IPS-11a (cell line): ENCODE measurements around the gene CCER1.
"Not testable (repeated sequence)": the region's sequence is repeated elsewhere in the genome, so short reads cannot be mapped to it uniquely, and the experiment has no call there.

ENCODE experiments used
- H3K4me3 ChIP-seq: one replicate; pipeline ENCODE4 v1.5.1; 2013; ENCODE audit warnings: low read depth, low read length, control low read depth

The CCER1 gene, protein sequence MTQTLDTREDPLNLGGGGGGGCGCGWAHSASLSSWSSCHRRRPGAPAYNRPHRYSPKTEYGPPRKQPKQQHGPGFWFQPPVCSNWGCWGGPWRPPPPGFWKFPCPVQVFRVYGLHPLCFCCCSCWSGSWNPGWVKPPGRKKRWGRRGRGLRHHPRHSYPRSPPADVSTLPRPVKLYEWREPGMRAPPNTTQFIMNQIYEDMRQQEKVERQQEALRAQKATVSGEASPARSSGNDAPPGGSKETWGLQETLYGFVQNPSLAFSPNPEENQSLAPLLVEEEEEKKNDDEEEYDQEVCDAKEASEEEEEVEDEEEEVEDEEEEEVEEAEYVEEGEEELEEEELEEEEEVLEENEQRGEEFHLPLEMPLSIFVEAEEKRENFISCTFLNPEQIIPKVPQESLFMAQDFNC

DNA sequence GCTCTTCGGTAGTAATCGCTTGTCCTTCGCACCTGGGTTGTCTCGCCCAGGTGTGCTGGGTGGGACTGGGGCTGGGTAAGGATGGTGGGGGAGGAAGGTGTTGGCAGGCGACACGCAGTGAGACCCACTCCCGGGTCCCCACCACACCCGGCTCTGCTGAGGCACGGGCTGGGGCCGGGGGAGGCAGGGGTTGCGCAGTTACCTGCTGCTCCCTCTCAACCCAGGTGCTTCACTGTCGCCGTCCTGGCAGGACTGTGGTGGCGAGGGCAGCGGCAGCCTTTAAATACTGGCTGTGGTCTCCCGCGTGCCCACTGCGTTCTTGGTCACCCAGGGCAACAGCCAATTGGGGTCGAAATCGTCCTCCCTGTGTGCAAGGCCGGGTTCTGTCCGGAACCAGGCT lies at the start of gene CCER1:
Gene CCER1 (minus strand): TSS at position 256 of the 400 bp plus-strand sequence. CDS start 434 bp downstream, outside the sequence.
- no peak within 1 kb of the TSS for H3K4me3 ChIP-seq

DNA sequence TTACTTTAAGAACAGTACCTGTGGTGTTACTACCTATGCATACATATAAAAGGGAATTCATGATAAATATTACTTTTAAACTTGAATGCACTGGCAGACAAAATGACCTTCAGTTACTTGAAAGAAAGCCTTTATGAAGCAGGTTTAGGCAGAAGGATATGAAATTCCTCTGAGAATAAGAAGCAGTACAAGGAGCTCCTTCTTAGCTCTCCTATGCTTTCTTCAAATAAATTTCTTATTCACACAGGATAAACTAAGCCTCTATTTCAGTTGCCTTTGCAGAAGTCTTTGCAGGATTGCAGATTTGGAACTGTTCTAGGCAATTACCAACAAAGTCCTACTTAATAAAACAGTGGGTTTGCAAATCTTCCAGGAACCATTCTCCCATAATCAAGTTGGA lies 48.8 kb upstream of the CCER1 start:
- H3K4me3 ChIP-seq = no peak overlapping the region

DNA sequence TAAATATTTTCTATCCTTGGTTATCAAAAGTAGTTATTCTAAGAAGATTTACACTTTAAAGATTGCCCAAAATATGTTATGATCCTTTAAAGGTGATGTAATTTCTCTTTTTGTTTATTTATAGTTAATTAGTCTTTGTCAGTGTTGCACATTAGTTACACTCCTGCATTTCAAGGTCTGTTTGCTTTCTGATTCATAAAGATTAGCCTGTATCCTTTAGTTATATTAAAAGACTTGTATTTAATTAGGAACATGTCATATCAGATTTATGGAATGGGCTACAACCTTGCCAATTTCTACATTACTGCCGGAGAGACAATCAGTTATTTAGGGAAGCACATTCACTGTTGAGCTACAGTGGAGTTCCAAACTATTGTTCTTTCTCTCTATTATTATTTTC lies 46.3 kb upstream of the CCER1 start:
- no peak overlapping the region for H3K4me3 ChIP-seq

DNA sequence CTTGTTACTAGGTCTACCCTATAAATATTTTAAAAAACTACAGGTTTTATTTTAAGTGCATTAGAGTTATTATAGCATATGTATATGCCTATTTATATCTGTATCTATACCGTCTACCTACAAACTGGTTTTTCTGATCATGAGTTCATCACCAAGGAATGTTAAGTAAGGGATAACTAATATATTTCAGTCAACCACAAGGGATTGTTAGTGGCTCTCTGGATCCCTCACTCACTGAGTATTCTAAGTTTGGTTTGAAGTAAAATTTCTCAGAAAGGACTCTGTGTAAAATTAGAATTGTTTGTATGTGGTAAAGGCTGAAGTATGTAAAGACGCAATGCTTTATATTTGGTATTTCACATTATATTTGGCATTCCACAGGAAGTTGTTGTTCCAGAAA lies 45.0 kb upstream of the CCER1 start:
- H3K4me3 ChIP-seq = no peak overlapping the region

DNA sequence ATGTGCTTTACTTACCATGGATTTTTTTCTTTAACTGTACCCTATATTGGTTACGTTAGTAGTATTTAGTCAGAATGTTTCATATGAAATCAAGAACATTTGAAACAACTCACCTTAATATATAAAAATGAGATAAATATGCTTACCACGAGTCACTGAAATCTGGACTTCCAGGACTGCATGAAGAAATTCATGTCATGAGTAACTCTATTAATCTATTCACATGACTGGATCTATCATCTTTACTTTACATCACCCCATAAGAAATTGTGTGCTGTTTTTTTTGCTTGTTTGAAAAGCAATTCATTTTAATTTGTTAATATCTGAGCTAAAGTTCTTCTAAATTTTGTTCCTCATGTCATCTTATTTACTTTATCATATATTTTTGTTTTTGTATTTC lies 44.6 kb upstream of the CCER1 start:
- H3K4me3 ChIP-seq = no peak overlapping the region

DNA sequence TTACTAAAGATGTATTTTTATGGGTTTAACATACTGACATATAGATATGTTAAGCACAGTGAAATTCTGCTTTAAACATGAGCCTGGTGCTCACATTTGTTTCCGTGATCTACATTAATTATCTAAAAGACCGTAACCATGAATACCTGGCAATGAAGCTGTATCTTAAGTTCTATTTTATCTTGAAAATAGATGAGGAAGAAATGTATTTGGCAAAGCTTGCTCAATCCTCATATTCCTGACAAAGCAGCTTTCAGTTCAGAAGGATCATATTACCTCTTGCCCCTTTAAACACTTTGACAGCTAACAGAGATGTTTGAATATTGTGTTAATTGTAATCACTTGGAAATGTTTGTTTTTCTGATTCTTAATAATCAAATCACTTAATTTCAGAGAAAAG lies 40.0 kb upstream of the CCER1 start:
- no peak overlapping the region for H3K4me3 ChIP-seq

DNA sequence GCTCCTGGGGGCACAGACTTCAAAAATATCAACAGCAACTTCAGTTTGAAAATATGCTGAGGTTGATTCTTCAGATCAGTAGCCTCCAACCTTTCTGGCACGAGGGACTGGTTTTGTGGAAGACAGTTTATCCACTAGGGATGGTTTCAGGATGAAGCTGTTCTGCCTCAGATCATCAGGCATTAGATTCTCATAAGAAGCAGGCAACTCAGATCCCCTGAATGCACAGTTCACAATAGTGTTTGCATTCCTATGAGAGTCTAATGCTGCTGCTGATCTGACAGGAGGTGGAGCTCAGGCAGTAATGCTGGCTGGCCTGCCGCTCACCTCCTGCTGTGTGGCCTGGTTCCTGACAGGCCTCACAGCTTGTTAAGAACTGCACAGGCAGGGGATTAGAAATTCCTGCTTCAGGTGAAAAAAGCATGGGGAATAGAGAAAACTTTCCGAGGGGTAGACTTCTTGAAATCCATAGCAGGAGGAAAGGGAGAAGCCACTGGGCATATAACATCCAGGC lies 37.0 kb upstream of the CCER1 start:
- H3K4me3 ChIP-seq = no peak overlapping the region

DNA sequence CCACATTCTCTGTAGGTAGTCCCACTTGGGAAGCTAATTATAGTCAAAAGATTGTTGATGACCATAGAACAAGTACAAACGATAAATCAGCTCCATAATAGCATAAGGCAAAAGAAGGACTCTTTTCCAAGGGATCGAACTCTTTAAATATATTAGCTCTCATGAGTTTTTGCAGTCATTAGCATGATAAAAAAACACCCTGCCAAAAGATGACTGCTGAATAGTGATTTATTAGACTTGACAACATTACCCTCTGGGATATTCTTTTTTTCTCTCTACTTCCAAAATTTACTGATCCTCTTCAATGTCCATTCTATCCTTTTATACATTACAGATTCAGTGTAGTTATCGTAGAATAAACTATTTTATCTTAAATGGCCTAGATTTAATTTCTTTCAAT lies 35.6 kb upstream of the CCER1 start:
- no peak overlapping the region for H3K4me3 ChIP-seq

DNA sequence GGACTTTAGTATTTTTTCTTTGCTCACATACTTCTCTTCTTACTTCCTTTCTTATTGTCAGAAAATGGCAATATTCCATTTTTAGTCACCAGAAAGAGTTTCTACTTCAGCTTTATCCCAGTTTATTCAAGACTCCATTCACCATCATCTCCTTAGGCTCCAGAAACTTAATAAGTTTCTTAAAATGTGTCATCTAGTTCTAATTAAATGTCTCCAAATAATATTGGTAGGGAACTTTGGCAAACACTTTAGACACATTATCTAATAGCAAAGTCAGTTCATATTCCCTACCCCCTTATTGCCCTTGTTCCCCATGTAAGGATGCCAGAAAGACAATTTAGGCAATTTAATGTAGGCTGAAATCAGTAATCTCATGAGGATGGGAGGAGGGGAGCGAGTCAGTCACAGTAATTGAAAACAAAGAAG lies 34.7 kb upstream of the CCER1 start:
- H3K4me3 ChIP-seq = no peak overlapping the region

DNA sequence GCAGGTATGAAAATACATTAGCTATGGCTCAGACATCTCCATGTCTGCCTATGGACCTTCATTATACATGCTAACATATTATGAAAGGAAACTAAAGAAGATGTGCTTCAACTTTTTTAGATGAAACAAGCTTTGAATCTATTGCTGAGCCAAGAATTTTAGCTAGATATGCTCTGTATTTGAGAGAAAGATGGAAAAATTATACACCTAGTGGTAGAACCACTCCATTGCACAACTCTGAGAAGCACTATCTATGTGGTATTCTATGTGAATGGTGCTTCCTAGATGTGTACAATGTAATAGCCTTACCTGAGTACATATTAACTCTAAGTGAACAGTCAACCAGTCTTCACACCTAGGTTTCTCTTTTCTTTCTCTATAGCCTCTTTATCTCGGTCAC lies 32.5 kb upstream of the CCER1 start:
- H3K4me3 ChIP-seq = no peak overlapping the region

DNA sequence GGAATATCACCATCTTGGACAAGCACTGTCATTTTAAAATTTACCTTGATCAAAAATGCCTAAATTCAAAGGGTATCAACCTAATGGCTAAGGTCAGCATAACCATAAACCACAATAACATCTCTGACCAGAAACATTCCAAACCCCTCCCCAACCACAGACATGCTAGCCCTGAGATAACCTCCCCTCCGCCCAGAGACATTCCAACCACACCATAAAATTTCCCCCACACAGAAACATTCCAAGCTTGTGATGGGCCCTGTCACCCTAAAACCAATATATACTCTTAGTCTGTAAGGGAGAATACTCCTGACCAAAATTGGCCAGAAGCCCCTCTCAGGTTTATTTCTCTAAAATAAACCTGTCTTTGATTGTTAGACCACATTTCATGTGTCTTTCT lies 32.1 kb upstream of the CCER1 start:
- H3K4me3 ChIP-seq = no peak overlapping the region

DNA sequence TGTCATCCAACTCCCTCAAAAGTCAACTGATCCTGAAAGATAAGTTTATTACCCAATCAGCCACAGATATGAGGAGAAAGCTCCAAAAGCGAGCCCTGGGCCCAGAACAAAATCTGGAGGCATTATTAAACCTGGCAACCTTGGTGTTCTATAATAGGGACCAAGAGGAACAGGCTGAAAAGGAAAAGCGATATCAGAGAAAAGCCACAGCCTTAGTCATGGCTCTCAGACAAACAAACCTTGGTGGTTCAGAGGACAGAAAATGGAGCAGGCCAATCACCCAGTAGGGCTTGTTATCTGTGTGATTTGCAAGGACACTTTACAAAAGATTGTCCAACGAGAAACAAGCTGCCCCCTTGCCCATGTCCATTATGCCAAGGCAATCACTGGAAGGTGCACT lies 30.4 kb upstream of the CCER1 start:
- not testable (repeated sequence) for H3K4me3 ChIP-seq

DNA sequence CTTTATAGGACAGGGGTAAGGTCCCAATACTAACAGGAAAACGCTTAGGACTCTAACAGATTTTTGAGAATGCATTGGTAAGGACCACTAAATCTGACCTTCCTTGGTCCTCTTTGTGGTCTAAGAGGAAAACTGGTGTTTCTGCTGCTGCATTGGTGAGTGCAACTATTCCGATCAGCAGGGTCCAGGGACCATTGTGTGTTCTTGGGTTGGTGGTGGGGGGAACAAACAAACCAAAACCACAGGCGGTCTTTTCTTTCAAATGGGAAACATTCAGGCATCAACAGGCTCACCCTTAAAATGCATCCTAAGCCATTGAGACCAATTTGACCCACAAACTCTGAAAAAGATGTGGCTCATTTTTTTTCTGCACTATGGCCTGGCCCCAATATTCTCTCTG lies 29.1 kb upstream of the CCER1 start:
- no peak overlapping the region for H3K4me3 ChIP-seq

DNA sequence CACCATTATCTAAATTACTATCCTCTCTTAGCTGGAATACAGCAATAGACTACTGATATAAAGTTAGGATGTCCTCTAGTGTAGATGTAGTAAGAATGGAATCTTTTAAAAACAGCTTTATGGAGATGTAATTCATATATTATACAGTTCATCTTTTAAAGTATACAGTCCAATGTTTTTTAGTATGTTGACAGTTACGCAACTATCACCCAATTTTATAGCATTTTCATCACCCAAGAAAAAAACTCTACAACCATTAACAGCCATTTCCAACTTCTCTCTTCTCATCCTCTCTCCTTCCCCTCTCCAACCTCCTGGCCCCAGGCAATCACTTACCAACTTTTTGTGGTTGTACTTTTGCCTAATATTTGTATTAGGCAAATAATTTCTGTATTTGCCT lies 27.2 kb upstream of the CCER1 start:
- H3K4me3 ChIP-seq = no peak overlapping the region

DNA sequence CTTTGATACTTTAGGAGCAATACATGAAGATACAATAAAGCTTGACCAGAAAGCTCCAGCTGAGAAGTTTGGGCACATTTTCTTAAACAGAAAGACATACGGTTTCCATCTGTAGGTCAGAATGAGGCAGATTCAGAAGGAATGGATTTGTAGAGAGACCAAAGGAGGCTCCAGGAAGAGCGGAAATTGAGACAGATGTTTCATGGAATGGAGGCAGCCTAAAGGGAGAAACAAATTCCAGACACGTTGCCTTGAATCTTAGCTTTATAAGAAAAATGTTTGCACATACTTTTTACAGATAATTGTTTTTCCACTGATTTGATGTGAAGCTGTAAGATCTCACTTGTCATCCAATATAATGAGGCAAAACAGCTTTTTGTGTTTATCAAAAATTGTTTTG lies 25.0 kb upstream of the CCER1 start:
- H3K4me3 ChIP-seq = no peak overlapping the region

DNA sequence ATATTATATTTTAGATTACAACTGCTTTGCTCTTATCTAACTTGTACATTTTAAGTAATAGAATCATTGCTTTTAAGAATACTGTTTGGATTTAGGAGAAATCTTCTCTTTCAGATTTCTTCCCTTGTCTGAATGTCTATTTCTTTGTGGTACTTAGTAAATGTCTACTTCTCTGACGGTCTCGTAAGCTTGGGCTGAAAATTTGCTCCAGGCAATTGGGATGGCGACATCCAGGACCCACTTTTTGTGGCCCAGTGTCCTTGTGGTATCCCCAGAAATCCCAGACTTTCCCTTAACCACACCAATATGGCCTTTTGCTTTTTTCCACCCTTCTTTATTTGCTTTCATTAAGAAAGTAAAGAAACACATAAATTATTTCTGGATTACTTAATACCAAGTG lies 24.0 kb upstream of the CCER1 start:
- H3K4me3 ChIP-seq = no peak overlapping the region

DNA sequence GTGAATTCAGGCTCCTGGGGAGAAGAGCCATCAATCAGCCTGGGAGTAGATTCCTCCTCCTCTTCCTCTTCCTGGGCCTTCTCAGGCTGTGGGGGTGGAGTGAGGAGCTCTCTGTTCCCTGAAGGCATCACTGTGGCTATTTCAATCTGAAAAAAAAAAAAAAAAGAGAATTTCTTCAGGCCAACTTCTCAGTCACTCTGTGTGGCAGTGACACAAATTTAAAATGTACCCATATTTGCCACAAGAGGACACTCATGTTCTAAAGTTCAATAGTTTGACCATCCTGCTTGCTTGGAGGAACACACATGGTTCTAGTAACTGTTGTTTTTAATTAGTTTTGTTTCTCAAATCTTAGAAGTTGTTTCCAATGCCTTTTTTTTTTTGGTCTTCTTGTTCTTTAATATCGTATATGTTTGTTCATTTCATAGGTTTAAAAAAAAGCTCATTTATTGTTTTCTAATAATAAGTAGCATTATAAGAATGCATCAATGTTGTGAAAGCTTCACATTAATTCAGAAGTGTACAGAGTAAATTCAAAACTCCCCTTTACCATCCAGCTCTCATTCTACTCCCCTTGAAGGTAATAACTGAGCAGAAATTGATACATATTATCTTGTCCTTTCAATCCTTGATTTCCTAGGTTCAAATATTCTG lies 23.3 kb upstream of the CCER1 start:
- no peak overlapping the region for H3K4me3 ChIP-seq

DNA sequence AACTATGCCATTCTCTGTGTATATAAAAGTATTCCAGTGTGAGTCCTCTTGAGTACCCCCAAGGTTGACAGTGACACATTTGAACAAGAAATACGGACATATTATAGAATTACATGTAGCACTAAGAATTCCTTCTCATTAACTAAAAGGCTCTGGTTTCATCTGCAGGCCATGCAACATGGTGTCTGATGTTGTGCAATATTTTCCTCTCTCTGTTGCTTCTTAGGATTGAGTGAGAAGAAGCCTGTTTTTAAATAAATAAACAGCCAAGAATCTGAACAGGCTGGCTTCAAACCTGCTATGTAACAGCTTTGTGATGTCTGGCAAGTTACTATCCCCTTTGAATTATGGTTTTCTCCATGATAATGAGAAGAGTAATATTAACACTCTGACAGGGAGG lies 22.2 kb upstream of the CCER1 start:
- H3K4me3 ChIP-seq = no peak overlapping the region

DNA sequence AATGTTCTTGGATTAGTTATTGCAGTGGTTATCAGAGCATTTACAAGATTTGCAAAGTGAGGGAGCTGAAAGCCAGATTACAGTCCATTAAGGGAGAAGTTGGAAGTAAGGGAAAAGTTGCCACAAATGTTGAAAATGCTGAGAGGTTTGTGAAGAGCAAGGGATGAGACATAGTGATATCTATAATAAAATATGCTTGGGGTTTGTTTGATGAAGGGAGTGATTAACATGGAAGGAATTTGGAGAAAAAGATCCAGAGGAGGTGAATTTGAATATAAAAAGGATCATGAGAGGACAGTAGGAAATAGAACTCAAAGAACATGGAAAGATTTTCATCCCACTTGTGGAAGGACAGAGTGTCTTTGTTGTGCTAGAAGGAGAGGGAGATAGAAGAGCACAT lies 19.3 kb upstream of the CCER1 start:
- no peak overlapping the region for H3K4me3 ChIP-seq

DNA sequence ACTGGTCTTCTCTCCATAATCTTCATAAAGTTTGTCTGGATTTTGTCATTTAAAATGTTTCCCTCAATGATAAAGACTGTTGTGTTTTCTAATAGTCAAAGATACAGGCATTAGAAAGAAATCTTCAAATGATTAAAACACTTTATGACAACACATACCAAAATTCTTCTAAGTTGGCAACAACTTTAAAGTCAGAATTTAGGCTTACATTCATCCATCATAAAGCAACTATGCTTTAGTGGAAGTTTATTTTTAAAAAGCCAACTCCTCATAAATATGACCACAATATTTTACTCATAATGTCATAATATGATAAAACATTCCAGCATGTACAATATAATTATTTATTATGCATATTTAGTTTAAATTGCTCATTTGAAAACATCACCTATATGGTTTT lies 17.2 kb upstream of the CCER1 start:
- H3K4me3 ChIP-seq = no peak overlapping the region

DNA sequence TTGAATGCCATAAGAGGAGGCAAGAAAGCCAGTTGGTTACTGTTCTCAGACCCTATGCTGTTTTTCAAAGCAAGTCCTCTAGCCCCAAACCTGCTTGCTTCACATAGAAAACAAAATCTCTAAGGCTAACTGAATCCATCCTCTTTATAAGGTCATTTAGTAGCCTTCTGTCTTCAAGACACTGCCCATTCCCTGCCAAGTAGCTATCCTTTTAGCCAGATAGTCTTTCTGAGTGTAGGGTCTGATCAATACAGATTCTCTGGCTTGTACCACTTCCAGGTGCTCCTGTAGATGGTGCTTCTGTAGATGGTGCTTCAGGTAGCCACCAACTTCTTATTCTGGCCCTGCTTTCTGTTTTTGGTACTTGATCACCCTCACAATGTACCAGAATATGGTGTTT lies 15.9 kb upstream of the CCER1 start:
- no peak overlapping the region for H3K4me3 ChIP-seq

DNA sequence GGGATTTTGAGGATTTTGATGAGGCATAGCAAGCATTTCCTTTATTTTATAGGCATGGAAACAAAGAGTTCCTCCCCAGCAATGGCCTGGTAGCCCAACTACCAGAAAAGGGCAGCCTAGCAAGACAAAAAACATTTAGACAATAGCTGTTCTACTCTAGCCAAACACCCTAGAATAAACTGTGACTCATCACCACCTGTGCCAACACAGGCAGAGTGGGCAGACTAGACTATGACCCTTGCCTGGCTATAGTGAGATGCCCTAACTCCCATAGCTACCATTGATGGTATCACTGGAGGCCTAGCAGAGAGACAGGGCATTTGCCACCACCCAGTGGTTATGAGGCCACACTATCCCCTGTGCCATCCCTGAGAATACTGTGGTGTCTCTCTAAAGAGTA lies 15.5 kb upstream of the CCER1 start:
- no peak overlapping the region for H3K4me3 ChIP-seq
